Endothelial cell of umbilical vein (primary cell): ENCODE data around the gene NLN. TPM values are rescaled to one million over a fixed set of nuclear protein-coding genes. Genes with fewer than 3 reads are reported as not detected.
"Not testable (repeated sequence)": the region's sequence is repeated elsewhere in the genome, so short reads cannot be mapped to it uniquely, and the experiment has no call there.

ENCODE experiments used
- BruUV-seq: library from RNA; stranded (reverse); fragments of 400-500 nt; replicated peaks from 2 replicates; lab custom pipeline; 2021; lab: Mats Ljungman, UMichigan
- CTCF ChIA-PET: fragments of 300-600, 350-600 bp; sonication (Branson Sonifier 250); formaldehyde crosslinking; loops from one replicate; lab custom pipeline; 2021; ENCODE audit warnings: antibody characterized with exemption, inconsistent platforms; lab: Charles Lee
- POLR2A ChIA-PET: fragments of 300-600, 350-600 bp; sonication (Branson Sonifier 250); formaldehyde crosslinking; loops from one replicate; lab custom pipeline; 2021; ENCODE audit warnings: antibody characterized with exemption, inconsistent platforms; lab: Charles Lee
- DNase-seq: peaks from one replicate; pipeline ENCODE4 v3.0.0-alpha.2; 2011; ENCODE audit warnings: low read depth, low spot score
- FAIRE-seq: peaks from 2 replicates; lab custom pipeline; 2011; peaks lifted over from hg19 to GRCh38; lab: Jason Lieb, UNC
- H2AFZ ChIP-seq: 2 replicates; pipeline ENCODE4 v1.6.0; 2012; ENCODE audit warnings: low read depth, low read length, control low read depth, inconsistent platforms
- H3K27ac ChIP-seq: 2 replicates; pipeline ENCODE4 v1.5.1; 2011; ENCODE audit warnings: low read depth, mild to moderate bottlenecking, control low read depth, low read length, moderate library complexity; ENCODE audit not compliant: insufficient read depth
- H3K27me3 ChIP-seq, 2 experiments: 2 replicates each; pipeline versions ENCODE4 v1.6.0 to v1.6.1; 2011; ENCODE audit warnings: low read length in 2 of 2, mixed read lengths in 1 of 2; ENCODE audit not compliant: control insufficient read depth in 2 of 2, insufficient read depth in 2 of 2
- H3K36me3 ChIP-seq, 2 experiments: 2 replicates in 1 of 2; 3 replicates in 1 of 2; pipeline ENCODE4 v1.5.1; 2011; ENCODE audit warnings: low read length in 2 of 2, mild to moderate bottlenecking in 1 of 2, moderate library complexity in 1 of 2; ENCODE audit not compliant: control insufficient read depth in 2 of 2, insufficient read depth in 2 of 2; ENCODE audit errors: extremely low read depth in 1 of 2
- H3K4me1 ChIP-seq: 3 replicates; pipeline ENCODE4 v1.5.1; 2011; ENCODE audit warnings: mild to moderate bottlenecking, low read length; ENCODE audit not compliant: control insufficient read depth, insufficient read depth; ENCODE audit errors: extremely low read depth
- H3K4me2 ChIP-seq: 2 replicates; pipeline ENCODE4 v1.6.1; 2011; ENCODE audit warnings: low read length, control low read depth, mixed read lengths; ENCODE audit not compliant: insufficient read depth
- H3K4me3 ChIP-seq, 3 experiments: fragments of 200-600 bp in 1 of 3; sonication (generic), shearing (Covaris generic) in 1 of 3; replicated peaks in 1 of 3; 2 replicates each; pipeline ENCODE4 v1.5.1; 2011 to 2016; ENCODE audit warnings: control low read depth in 3 of 3, low read length in 3 of 3, mild to moderate bottlenecking in 2 of 3, inconsistent platforms in 1 of 3, low read depth in 1 of 3, moderate library complexity in 1 of 3; ENCODE audit not compliant: insufficient read depth in 1 of 3
- H3K79me2 ChIP-seq: 2 replicates; pipeline ENCODE4 v1.6.0; 2012; ENCODE audit warnings: low read length, inconsistent platforms; ENCODE audit not compliant: control insufficient read depth, insufficient read depth
- H3K9ac ChIP-seq: replicated peaks from 2 replicates; pipeline ENCODE3; 2011; ENCODE audit warnings: low read length, control low read depth; ENCODE audit not compliant: insufficient read depth; ENCODE audit errors: extremely low read depth
- H3K9me1 ChIP-seq: replicated peaks from 3 replicates; pipeline ENCODE4 v1.6.0; 2011; ENCODE audit warnings: mild to moderate bottlenecking, low read length; ENCODE audit not compliant: control insufficient read depth, insufficient read depth; ENCODE audit errors: extremely low read depth
- H3K9me3 ChIP-seq: replicated peaks from 2 replicates; pipeline ENCODE4 v1.5.1; 2012; ENCODE audit warnings: low read length, inconsistent platforms; ENCODE audit not compliant: control insufficient read depth, insufficient read depth
- H4K20me1 ChIP-seq: replicated peaks from 2 replicates; pipeline ENCODE3; 2011; ENCODE audit warnings: mild to moderate bottlenecking, low read length; ENCODE audit not compliant: control insufficient read depth, insufficient read depth; ENCODE audit errors: extremely low read depth
- EZH2 ChIP-seq: IDR thresholded peaks from 2 replicates; pipeline ENCODE4 v1.6.1; 2012; ENCODE audit warnings: borderline replicate concordance, low read depth, mild to moderate bottlenecking, moderate library complexity, low read length, inconsistent platforms; ENCODE audit not compliant: severe bottlenecking
- FOS ChIP-seq: IDR thresholded peaks from 2 replicates; pipeline ENCODE4 v1.6.1; 2011; ENCODE audit warnings: mild to moderate bottlenecking, low read length, moderate library complexity, borderline replicate concordance; ENCODE audit not compliant: insufficient read depth
- GATA2 ChIP-seq: IDR thresholded peaks from 2 replicates; pipeline ENCODE4 v1.7.0; 2011; ENCODE audit warnings: low read depth, mild to moderate bottlenecking, moderate library complexity, mixed read lengths, low read length; ENCODE audit not compliant: insufficient read length, insufficient read depth
- JUN ChIP-seq: IDR thresholded peaks from 2 replicates; pipeline ENCODE4 v1.6.1; 2011; ENCODE audit warnings: borderline replicate concordance, low read depth; ENCODE audit not compliant: insufficient read length, insufficient read depth
- MYC ChIP-seq: IDR thresholded peaks from one replicate; pipeline ENCODE4 v1.6.1; 2011; ENCODE audit warnings: mild to moderate bottlenecking, low read depth, low read length
- POLR2A ChIP-seq: IDR thresholded peaks from 2 replicates; pipeline ENCODE4 v1.6.1; 2012; ENCODE audit warnings: low read depth, mild to moderate bottlenecking, control low read depth, low read length
- POLR2AphosphoS5 ChIP-seq: IDR thresholded peaks from 2 replicates; pipeline ENCODE4 v1.6.1; 2012; ENCODE audit warnings: low read depth, mild to moderate bottlenecking, control low read depth, low read length, moderate library complexity; ENCODE audit not compliant: insufficient read depth
- dilution Hi-C: fragments of 300-500 bp; cut with MboI; formaldehyde crosslinking; loops from one replicate; pipeline ENCODE4 v1.15.0; 2019; ENCODE audit warnings: low sequenced_read_pairs; ENCODE audit not compliant: extremely low pct_ligation_motif_present
- intact Hi-C: fragments of 100-400 bp; cut with micrococcal nuclease; formaldehyde crosslinking; loops from one replicate; pipeline ENCODE4 v1.10.0; 2022
- polyA plus RNA-seq, 4 experiments: library from polyadenylated mRNA; depleted of rRNA in 3 of 4; stranded (reverse) in 3 of 4; unstranded in 1 of 4; fragments of >200 nt; gene quantifications; 2 replicates each; pipeline versions ENCODE4 v1.2.1 to v1.2.3, GENCODE V29; 2011 to 2012; ENCODE audit warnings: missing spikeins in 1 of 4
- total RNA-seq: library from RNA; stranded (reverse); gene quantifications from 2 replicates; pipeline ENCODE4 v1.2.3, GENCODE V29; 2021
- TF ChIP-seq, protein P1 (sequence below), 2 donors: IDR thresholded peaks; 1 replicate in 1 of 2; 2 replicates in 1 of 2; pipeline ENCODE4 v1.5.1; 2011; ENCODE audit warnings: low read length in 2 of 2, mild to moderate bottlenecking in 2 of 2, moderate library complexity in 2 of 2, control low read depth in 1 of 2, inconsistent platforms in 1 of 2, low read depth in 1 of 2; ENCODE audit not compliant: insufficient read depth in 1 of 2; ENCODE audit errors: extremely low read depth in 1 of 2
- TF ChIP-seq, protein P2 (sequence below): IDR thresholded peaks from 2 replicates; pipeline ENCODE4 v1.6.1; 2011; ENCODE audit not compliant: insufficient read depth, insufficient read length

NLN gene
- total and polyA plus RNA-seq, 2 donors (not counting 3 experiments of a cell fraction or from before 2014, with no cell fraction given): 14.2 to 63.3 TPM

DNA sequence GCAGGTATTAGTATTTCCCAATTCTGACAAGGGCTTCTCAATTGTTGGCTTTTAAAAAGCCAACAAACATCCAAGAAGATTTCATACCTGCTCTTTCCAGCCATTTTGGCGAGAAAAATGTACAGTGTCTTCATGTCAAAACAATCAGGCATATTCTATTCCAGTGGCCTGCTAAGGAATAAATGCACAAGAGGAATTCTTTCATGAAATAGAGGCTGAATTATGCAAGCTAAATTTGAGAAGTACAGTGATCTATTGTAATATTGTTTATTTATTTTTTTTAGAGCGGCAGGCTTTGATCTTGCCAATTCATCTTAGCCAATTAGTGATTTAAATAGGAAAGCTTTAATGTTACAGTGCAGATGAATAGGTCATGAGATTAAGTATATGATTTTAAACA lies 49.3 kb downstream of the NLN start:
- Histone ChIP-seq H3K4me2 (no peak overlapping the region), H3K9me1 (no peaks in the 10 kb centered on the region), H3K4me1 (peaks cover 12% of the 10 kb centered on the region), H3K79me2 (no peaks in the 10 kb centered on the region), H3K9ac (no peak overlapping the region), H3K27ac (no peak overlapping the region), H3K36me3 (no peaks in the 10 kb centered on the region), H3K9me3 (no peaks in the 10 kb centered on the region), H2AFZ (no peak overlapping the region), H3K4me3 (no peak overlapping the region), H4K20me1 (no peaks in the 10 kb centered on the region), H3K27me3 (no peaks in the 10 kb centered on the region)
- FAIRE-seq (no peak), DNase-seq (no peak)
- BruUV-seq: no TSS peak
- ChIA-PET POLR2A (no interaction called here), CTCF (no interaction called here)
- TF ChIP-seq POLR2A (no peak), JUN (no peak), MYC (no peak), EZH2 (no peak), GATA2 (no peak), POLR2AphosphoS5 (no peak), FOS (no peak)
- TF ChIP-seq, protein P1, sequence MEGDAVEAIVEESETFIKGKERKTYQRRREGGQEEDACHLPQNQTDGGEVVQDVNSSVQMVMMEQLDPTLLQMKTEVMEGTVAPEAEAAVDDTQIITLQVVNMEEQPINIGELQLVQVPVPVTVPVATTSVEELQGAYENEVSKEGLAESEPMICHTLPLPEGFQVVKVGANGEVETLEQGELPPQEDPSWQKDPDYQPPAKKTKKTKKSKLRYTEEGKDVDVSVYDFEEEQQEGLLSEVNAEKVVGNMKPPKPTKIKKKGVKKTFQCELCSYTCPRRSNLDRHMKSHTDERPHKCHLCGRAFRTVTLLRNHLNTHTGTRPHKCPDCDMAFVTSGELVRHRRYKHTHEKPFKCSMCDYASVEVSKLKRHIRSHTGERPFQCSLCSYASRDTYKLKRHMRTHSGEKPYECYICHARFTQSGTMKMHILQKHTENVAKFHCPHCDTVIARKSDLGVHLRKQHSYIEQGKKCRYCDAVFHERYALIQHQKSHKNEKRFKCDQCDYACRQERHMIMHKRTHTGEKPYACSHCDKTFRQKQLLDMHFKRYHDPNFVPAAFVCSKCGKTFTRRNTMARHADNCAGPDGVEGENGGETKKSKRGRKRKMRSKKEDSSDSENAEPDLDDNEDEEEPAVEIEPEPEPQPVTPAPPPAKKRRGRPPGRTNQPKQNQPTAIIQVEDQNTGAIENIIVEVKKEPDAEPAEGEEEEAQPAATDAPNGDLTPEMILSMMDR (IDR thresholded peaks at IDR 0.05; ENCODE audit: extremely low read depth in 1 of 2, insufficient read depth in 1 of 2, low read depth in 1 of 2, low read length in 2 of 2): no peak
- TF ChIP-seq, protein P2, sequence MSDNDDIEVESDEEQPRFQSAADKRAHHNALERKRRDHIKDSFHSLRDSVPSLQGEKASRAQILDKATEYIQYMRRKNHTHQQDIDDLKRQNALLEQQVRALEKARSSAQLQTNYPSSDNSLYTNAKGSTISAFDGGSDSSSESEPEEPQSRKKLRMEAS: no peak
- dilution Hi-C loops (no loop called here), intact Hi-C loops (no loop called here)

DNA sequence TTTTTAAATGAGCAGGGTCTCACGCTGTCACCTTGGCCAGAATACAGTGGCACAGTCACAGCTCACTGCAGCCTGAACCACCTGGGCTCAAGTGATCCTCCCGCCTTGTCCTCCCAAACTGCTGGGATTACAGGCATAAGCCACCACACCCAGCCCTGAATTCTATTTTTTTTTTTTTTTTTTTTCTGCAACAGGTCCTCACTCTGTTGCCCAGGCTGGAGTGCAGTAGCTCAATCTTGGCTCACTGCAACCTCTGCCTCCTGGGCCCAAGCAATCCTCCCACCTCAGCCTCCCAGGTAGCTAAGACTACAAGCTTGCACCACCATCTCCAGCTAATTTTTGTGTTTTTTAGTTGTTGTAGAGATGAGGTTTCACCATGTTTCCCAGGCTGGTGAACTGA lies 51.0 kb downstream of the NLN start:
- H3K27me3 ChIP-seq, intact Hi-C loops, H3K4me3 ChIP-seq, H3K9ac ChIP-seq, H3K79me2 ChIP-seq, FAIRE-seq, dilution Hi-C loops, H3K36me3 ChIP-seq, DNase-seq, H3K4me2 ChIP-seq, H2AFZ ChIP-seq, H3K27ac ChIP-seq, BruUV-seq, H4K20me1 ChIP-seq, H3K9me3 ChIP-seq, H3K9me1 ChIP-seq: not testable (repeated sequence)
- H3K4me1 ChIP-seq: peaks cover 17% of the 10 kb centered on the region
- ChIA-PET CTCF (interaction anchor here (1.5 kb wide), 1 partner anchor 12 kb away, joined by 3 read pairs; no protein-coding TSS in a partner anchor), POLR2A (interaction anchor here (0.6 kb wide), 1 partner anchor 147 kb away, joined by 3 read pairs; no protein-coding TSS in a partner anchor)
